ENCODE measurements around the gene HOXC9. TPM values are rescaled to one million over a fixed set of nuclear protein-coding genes. Genes with fewer than 3 reads are reported as not detected.

HOXC9 gene
- total RNA-seq, 1 experiment from 2014 or later: not detected

- no peak overlapping the region for H3K27ac Mint-ChIP-seq
- H3K27me3 Mint-ChIP-seq (ENCODE audit: low read depth): peaks cover 99% of the 10 kb centered on the region
- WGBS (ENCODE audit: extremely low coverage, insufficient read length, low lambda C conversion rate): no CpG with 5 or more reads among the region's 46 CpGs
Observed at GRCh38 chr12:54030889-54031471, 31.0 kb downstream of the HOXC9 start.

More at GRCh38 chr12:54030889-54031471, 31.0 kb downstream of the HOXC9 start:
- peaks cover 97% of the 10 kb centered on the region for H3K27me3 ChIP-seq (ENCODE audit: insufficient read depth, low read length)
- H3K23me2 ChIP-seq (ENCODE audit: insufficient read length, low read depth, low read length, poor library complexity, severe bottlenecking): no peaks in the 10 kb centered on the region
- no peak overlapping the region for H3K56ac ChIP-seq (ENCODE audit: insufficient read length, low read depth, low read length)
- H4K20me1 ChIP-seq (ENCODE audit: control insufficient read depth, insufficient read depth, insufficient read length): no peaks in the 10 kb centered on the region
- H3K14ac ChIP-seq (ENCODE audit: insufficient read depth, low read length): no peak overlapping the region; the same call in 1 of the 2 replicates
- H3K79me2 ChIP-seq (ENCODE audit: insufficient read depth, low read length): no peaks in the 10 kb centered on the region
- H2AFZ ChIP-seq (ENCODE audit: low read length): no peak overlapping the region
- H2BK15ac ChIP-seq (ENCODE audit: low read depth, low read length): no peak overlapping the region
- no peak overlapping the region for H2AK5ac ChIP-seq (ENCODE audit: insufficient read length, low read length)
- Mint-ChIP-seq H3K36me3 (ENCODE audit: insufficient read depth in 1 of 3, low read depth in 3 of 3) (peaks cover 0 to 6% (median 0%) of the 10 kb centered on the region in 3 experiments; a peak in 2 of 7 replicates), H3K9me3 (peaks cover 3 to 11% of the 10 kb centered on the region in 2 experiments; a peak in 3 of 5 replicates), H3K4me1 (peaks cover 17 to 25% of the 10 kb centered on the region in 2 experiments), H3K4me3 (no peak overlapping the region)
- no peak overlapping the region for H2BK120ac ChIP-seq (ENCODE audit: low read depth, low read length, poor library complexity, severe bottlenecking)
- no peaks in the 10 kb centered on the region for H3K9me3 ChIP-seq (ENCODE audit: control insufficient read depth, low read depth, low read length)
- no peak overlapping the region for H3T11ph ChIP-seq (ENCODE audit: low read length)
- no peak overlapping the region for H3K9ac ChIP-seq (ENCODE audit: extremely low read depth, insufficient read length, low read length)
- no peak overlapping the region for H4K5ac ChIP-seq (ENCODE audit: insufficient read length, low read depth, low read length)
- H3K4me2 ChIP-seq (ENCODE audit: insufficient read depth, insufficient read length, low read length): no peak overlapping the region
- H3K4ac ChIP-seq (ENCODE audit: low read depth, low read length): no peak overlapping the region
- no peak overlapping the region for H2BK12ac ChIP-seq (ENCODE audit: insufficient read length, low read depth, low read length)
- H4K91ac ChIP-seq (ENCODE audit: insufficient read length, low read depth, low read length): no peak overlapping the region
- no peak overlapping the region for H2BK5ac ChIP-seq (ENCODE audit: insufficient read length, low read length)
- no peaks in the 10 kb centered on the region for H3K79me1 ChIP-seq (ENCODE audit: insufficient read depth, low read depth, low read length, poor library complexity, severe bottlenecking)
- no peak overlapping the region for H4K8ac ChIP-seq (replicated peaks; ENCODE audit: insufficient read length, low read depth, low read length)
- H3K23ac ChIP-seq (ENCODE audit: insufficient read length, low read depth, low read length): no peak overlapping the region
- no peak overlapping the region for H3K18ac ChIP-seq (ENCODE audit: insufficient read length, low read depth, low read length)
- TF ChIP-seq CTCF (conservative IDR thresholded peaks at IDR 0.05): no peak
- no peak overlapping the region for H3K27ac ChIP-seq (ENCODE audit: insufficient read length, low read depth, low read length)
- H3K4me1 ChIP-seq (ENCODE audit: insufficient read depth, low read length): no peaks in the 10 kb centered on the region
- no peak for DNase-seq
- no peak overlapping the region for H2BK20ac ChIP-seq (ENCODE audit: low read depth, low read length, poor library complexity, severe bottlenecking)
